ENCODE results near the gene TBC1D32. TPM values are rescaled to one million over a fixed set of nuclear protein-coding genes. Genes with fewer than 3 reads are reported as not detected.

TBC1D32 gene
- total RNA-seq, result 22.5 and 27.1 TPM in 2 replicates

GRCh38 chr6:121334299-121335086 lies at the start of gene TBC1D32:
TBC1D32 (minus strand) TSS chr6:121334480; CDS start chr6:121334430, 50 bp downstream.

Small RNA genes within 50 kb of the gene (small RNA-seq; reads per million reads assigned to genes)
- gene RF00019, result not detected
- not detected for gene RNU6-1286P

Other genes with a start within 250 kb of the TBC1D32 start
- gene GJA1, start 101.2 kb upstream of the TBC1D32 start, total RNA-seq, result 654 and 667 TPM in 2 replicates